CD14-positive monocyte (primary cell): ENCODE measurements around the gene DDI2. TPM values are rescaled to one million over a fixed set of nuclear protein-coding genes. Genes with fewer than 3 reads are reported as not detected.

Experiments used
- DNase-seq, 3 donors: peaks; one replicate each; pipeline ENCODE4 v3.0.0-alpha.2; 2011 to 2022
- H2AFZ ChIP-seq: 2 replicates; pipeline ENCODE4 v1.6.0; 2012; ENCODE audit warnings: mild to moderate bottlenecking, low read depth, low read length, inconsistent platforms; ENCODE audit not compliant: insufficient read depth, poor library complexity, severe bottlenecking
- H3K27ac ChIP-seq, 2 donors: 1 replicate in 1 of 2; 2 replicates in 1 of 2; pipeline ENCODE4 v1.5.1; 2012 to 2013; ENCODE audit warnings: low read length in 2 of 2, control low read depth in 1 of 2, inconsistent platforms in 1 of 2, low read depth in 1 of 2, mild to moderate bottlenecking in 1 of 2
- H3K27me3 ChIP-seq, 2 donors: one replicate each; pipeline versions ENCODE4 v1.6.0 to v1.6.1; 2011 to 2013; ENCODE audit warnings: low read length in 2 of 2; ENCODE audit not compliant: control insufficient read depth in 2 of 2, insufficient read depth in 2 of 2
- H3K36me3 ChIP-seq, 2 donors: replicated peaks in 1 of 2; 1 replicate in 1 of 2; 2 replicates in 1 of 2; pipeline versions ENCODE4 v1.5.1 to v1.6.1; 2012 to 2013; ENCODE audit warnings: low read length in 2 of 2, control low read depth in 1 of 2, inconsistent platforms in 1 of 2, mild to moderate bottlenecking in 1 of 2; ENCODE audit not compliant: insufficient read depth in 2 of 2, control insufficient read depth in 1 of 2
- H3K4me1 ChIP-seq, 2 donors: 1 replicate in 1 of 2; 2 replicates in 1 of 2; pipeline versions ENCODE4 v1.5.1 to v1.6.1; 2012 to 2013; ENCODE audit warnings: low read length in 2 of 2, control low read depth in 1 of 2, inconsistent platforms in 1 of 2, mild to moderate bottlenecking in 1 of 2, moderate library complexity in 1 of 2; ENCODE audit not compliant: insufficient read depth in 2 of 2, control insufficient read depth in 1 of 2
- H3K4me2 ChIP-seq: replicated peaks from 2 replicates; pipeline ENCODE3; 2012; ENCODE audit warnings: low read length, moderate library complexity, mild to moderate bottlenecking; ENCODE audit not compliant: poor library complexity, severe bottlenecking; ENCODE audit errors: extremely low read depth
- H3K4me3 ChIP-seq, 3 experiments: fragments of 200-600 bp in 1 of 3; sonication (generic) in 1 of 3; replicated peaks in 1 of 3; 1 replicate in 2 of 3; 2 replicates in 1 of 3; pipeline ENCODE4 v1.5.1; 2011 to 2013; ENCODE audit warnings: low read length in 3 of 3, mild to moderate bottlenecking in 3 of 3, control low read depth in 2 of 3, low read depth in 2 of 3, inconsistent platforms in 1 of 3, moderate library complexity in 1 of 3
- H3K79me2 ChIP-seq: 2 replicates; pipeline ENCODE4 v1.6.0; 2012; ENCODE audit warnings: mild to moderate bottlenecking, control low read depth, inconsistent platforms, low read length, moderate library complexity; ENCODE audit not compliant: insufficient read depth
- H3K9ac ChIP-seq: 2 replicates; pipeline ENCODE4 v1.6.0; 2017; ENCODE audit warnings: low read length, mild to moderate bottlenecking; ENCODE audit not compliant: insufficient read depth, poor library complexity, severe bottlenecking
- H3K9me3 ChIP-seq, 2 donors: replicated peaks in 1 of 2; 1 replicate in 1 of 2; 2 replicates in 1 of 2; pipeline versions ENCODE4 v1.5.1 to v1.6.1; 2012 to 2013; ENCODE audit warnings: low read length in 2 of 2, control low read depth in 1 of 2; ENCODE audit not compliant: control insufficient read depth in 1 of 2, insufficient read depth in 1 of 2
- H4K20me1 ChIP-seq: 2 replicates; pipeline ENCODE4 v1.6.0; 2012; ENCODE audit warnings: mild to moderate bottlenecking, low read length, control low read depth, moderate library complexity; ENCODE audit not compliant: insufficient read depth
- H3K27ac Mint-ChIP-seq, 7 donors: one replicate each; pipeline ENCODE4 v1.8.0; 2020; ENCODE audit warnings: mild to moderate bottlenecking in 7 of 7, mixed read lengths in 7 of 7, moderate library complexity in 6 of 7, inconsistent platforms in 2 of 7
- H3K27me3 Mint-ChIP-seq, 3 donors: one replicate each; pipeline ENCODE4 v1.8.0; 2021 to 2022; ENCODE audit warnings: low read depth in 3 of 3, mild to moderate bottlenecking in 3 of 3, mixed read lengths in 3 of 3, moderate library complexity in 3 of 3, inconsistent platforms in 1 of 3
- H3K36me3 Mint-ChIP-seq, 2 donors: one replicate each; pipeline ENCODE4 v1.8.0; 2020; ENCODE audit warnings: mixed read lengths in 2 of 2, inconsistent platforms in 1 of 2, mild to moderate bottlenecking in 1 of 2
- H3K4me1 Mint-ChIP-seq: one replicate; pipeline ENCODE4 v1.8.0; 2020; ENCODE audit warnings: mild to moderate bottlenecking, mixed read lengths
- H3K4me3 Mint-ChIP-seq, 2 donors: one replicate each; pipeline ENCODE4 v1.8.0; 2020; ENCODE audit warnings: mild to moderate bottlenecking in 2 of 2, mixed read lengths in 2 of 2, moderate library complexity in 1 of 2
- H3K9me3 Mint-ChIP-seq, 7 donors: one replicate each; pipeline ENCODE4 v1.8.0; 2020 to 2022; ENCODE audit warnings: mixed read lengths in 7 of 7, mild to moderate bottlenecking in 6 of 7, moderate library complexity in 6 of 7, inconsistent platforms in 2 of 7
- CTCF ChIP-seq: fragments of 200-600 bp; IDR thresholded peaks from one replicate; pipeline ENCODE4 v1.8.0; 2022; ENCODE audit warnings: antibody characterized with exemption, mild to moderate bottlenecking
- WGBS: methylation state at CpG from one replicate; pipeline ENCODE4 v1.1.5; 2013; ENCODE audit warnings: missing lambda C conversion rate; ENCODE audit not compliant: insufficient coverage; 5-methylcytosine and 5-hydroxymethylcytosine counted together
- intact Hi-C, 2 donors: fragments of 100-400 bp; cut with micrococcal nuclease; formaldehyde crosslinking; loops; one replicate each; pipeline versions ENCODE4 v1.15.0 to v1.15.1; 2023
- polyA minus RNA-seq: library from RNA; depleted of rRNA, polyadenylated mRNA; stranded (reverse); fragments of >200 nt; gene quantifications from 2 replicates; pipeline ENCODE4 v1.2.3, GENCODE V29; 2012
- polyA plus RNA-seq, 3 donors: library from polyadenylated mRNA; depleted of rRNA in 1 of 3; unstranded in 2 of 3; stranded (reverse) in 1 of 3; fragments of 300-500 nt in 2 of 3; fragments of >200 nt in 1 of 3; fragmentation: Illumina TruSeq in 2 of 3; gene quantifications; 1 replicate in 2 of 3; 2 replicates in 1 of 3; pipeline ENCODE4 v1.2.3, GENCODE V29; 2012 to 2021
- total RNA-seq, 12 experiments: library from RNA in 1 of 12; stranded (reverse) in 1 of 12; fragments of 120-200 nt in 1 of 12; gene quantifications; one replicate each; pipeline ENCODE4 v1.2.4 and lab custom pipeline; 2013 to 2026; ENCODE audit warnings: mixed read lengths in 6 of 12, inconsistent platforms in 1 of 12

Gene DDI2
- 13.0 TPM for total RNA-seq (2013)
- polyA plus RNA-seq, result 1 to 10 TPM; 2.5 to 5.4 (median 3.2) TPM
- 12.1 and 15.1 TPM in 2 replicates for polyA minus RNA-seq
- 4.6 to 97.6 (median 35.0) reads per million in 11 experiments for total RNA-seq (lab: John Stamatoyannopoulos, UW)

GRCh38 chr1:15617173-15618076 lies at the start of gene DDI2:
Gene DDI2 (plus strand): TSS chr1:15617458. CDS start chr1:15617671, 213 bp downstream.
- peaks cover 33% of the 10 kb centered on the region for H3K4me1 Mint-ChIP-seq
- H3K9me3 ChIP-seq, result no peaks in the 10 kb centered on the region
- H3K4me3 Mint-ChIP-seq, result peak within 1 kb of the TSS; percentile 86 to 92
- H3K27me3 ChIP-seq, result no peaks in the 10 kb centered on the region
- H3K4me3 ChIP-seq, result peak within 1 kb of the TSS; percentile 91 to 99 (median 94)
- H3K79me2 ChIP-seq, result peaks cover 45% of the 10 kb centered on the region
- peak within 1 kb of the TSS; percentile 87 to 96 (median 95) for H3K27ac Mint-ChIP-seq
- peaks cover 33% of the 10 kb centered on the region for H4K20me1 ChIP-seq
- no peaks in the 10 kb centered on the region for H3K9me3 Mint-ChIP-seq
- no peaks in the 10 kb centered on the region for H3K36me3 ChIP-seq
- peak; percentile 94 to 96 (median 94) for DNase-seq
- WGBS, result under 1% methylated on average over 77 of the region's 86 CpGs
- intact Hi-C loops, result loop anchor here (5.0 kb wide), 2 partner anchors 65 to 90 kb away; partner anchors contain the start of genes DNAJC16 (in 2 of the 2) and PLEKHM2 (in 2 of the 2)
- H3K4me2 ChIP-seq, result peak within 1 kb of the TSS; percentile 85
- no peaks in the 10 kb centered on the region for H3K36me3 Mint-ChIP-seq
- H3K9ac ChIP-seq, result peak within 1 kb of the TSS; percentile 98
- H3K27me3 Mint-ChIP-seq, result peaks cover 0 to 11% (median 6%) of the 10 kb centered on the region in 3 donors
- H3K27ac ChIP-seq, result peak within 1 kb of the TSS; percentile 99
- peaks cover 32 to 41% of the 10 kb centered on the region in 2 donors for H3K4me1 ChIP-seq
- TF ChIP-seq CTCF, result no peak
- peak within 1 kb of the TSS; percentile 79 for H2AFZ ChIP-seq

GRCh38 chr1:15568387-15569073 lies 48.7 kb upstream of the DDI2 start:
- H3K36me3 ChIP-seq, result peaks cover 51 to 69% of the 10 kb centered on the region in 2 donors
- intact Hi-C loops, result no loop called here
- Mint-ChIP-seq H3K4me1 (peaks cover 8% of the 10 kb centered on the region), H3K27ac (peak overlapping the region in 1 of 7 donors; percentile 59), H3K36me3 (peaks cover 68 to 77% of the 10 kb centered on the region in 2 donors), H3K4me3 (no peak overlapping the region), H3K27me3 (no peaks in the 10 kb centered on the region), H3K9me3 (peaks cover 0 to 4% (median 0%) of the 10 kb centered on the region in 7 donors)
- no peak for DNase-seq
- H3K4me3 ChIP-seq, result no peak overlapping the region
- no peak overlapping the region for H3K27ac ChIP-seq
- H3K9me3 ChIP-seq, result no peaks in the 10 kb centered on the region
- no peaks in the 10 kb centered on the region for H3K27me3 ChIP-seq
- H4K20me1 ChIP-seq, result no peaks in the 10 kb centered on the region
- TF ChIP-seq CTCF, result no peak
- peaks cover 7% of the 10 kb centered on the region in 2 donors for H3K4me1 ChIP-seq
- no peaks in the 10 kb centered on the region for H3K79me2 ChIP-seq
- H3K9ac ChIP-seq, result no peak overlapping the region
- WGBS, result 95% methylated on average over 9 of the region's 18 CpGs
- H2AFZ ChIP-seq, result no peak overlapping the region
- no peak overlapping the region for H3K4me2 ChIP-seq
